GM12878 (cell line): ENCODE data around the gene GNAO1. TPM values are rescaled to one million over a fixed set of nuclear protein-coding genes. Genes with fewer than 3 reads are reported as not detected.

Experiments used
- ATAC-seq: fragments of 200-7000 bp; cut with Tn5 transposase; 3 replicates; pipeline ENCODE4 v1.9.1; 2020; ENCODE audit warnings: mild to moderate bottlenecking, moderate library complexity
- BruUV-seq: library from RNA; stranded (reverse); fragments of 400-500 nt; replicated peaks from 2 replicates; lab custom pipeline; 2021; lab: Mats Ljungman, UMichigan
- CTCF ChIA-PET: fragments of 300-600 bp; sonication (Branson Sonifier 250); formaldehyde crosslinking; extraction: SDS; loops from one replicate; lab custom pipeline; 2021; ENCODE audit warnings: inconsistent platforms; lab: Yijun Ruan, JAX
- POLR2A ChIA-PET: fragments of 350-600 bp; formaldehyde crosslinking; extraction: SDS; loops from one replicate; lab custom pipeline; 2021; ENCODE audit warnings: inconsistent platforms; lab: Charles Lee
- RAD21 ChIA-PET: fragments of 300-600 bp; sonication (Branson Sonifier 250); formaldehyde crosslinking; loops from one replicate; lab custom pipeline; 2023; ENCODE audit warnings: antibody characterized with exemption; ENCODE audit not compliant: unreplicated experiment; lab: Charles Lee
- SMC1A ChIA-PET: fragments of 300-600 bp; sonication (Branson Sonifier 250); formaldehyde crosslinking; loops from one replicate; lab custom pipeline; 2023; ENCODE audit not compliant: unreplicated experiment, uncharacterized antibody; lab: Charles Lee
- DNase-seq: peaks from one replicate; pipeline ENCODE4 v3.0.0-alpha.2; 2011; ENCODE audit warnings: low read depth, low spot score
- FAIRE-seq: peaks from 3 replicates; lab custom pipeline; 2011; peaks lifted over from hg19 to GRCh38; lab: Jason Lieb, UNC
- H2AFZ ChIP-seq: 2 replicates; pipeline ENCODE4 v1.6.0; 2011; ENCODE audit warnings: low read depth, low read length, control low read depth; ENCODE audit not compliant: control insufficient read depth
- H3K27ac ChIP-seq: 2 replicates; pipeline ENCODE4 v1.5.1; 2011; ENCODE audit warnings: control low read depth; ENCODE audit not compliant: control insufficient read depth, insufficient read depth
- H3K27me3 ChIP-seq, 2 experiments: replicated peaks in 1 of 2; 2 replicates each; pipeline versions ENCODE4 v1.6.0 to v1.6.1; 2011; ENCODE audit warnings: low read length in 1 of 2; ENCODE audit not compliant: control insufficient read depth in 2 of 2, insufficient read depth in 2 of 2
- H3K36me3 ChIP-seq, 2 experiments: 2 replicates each; pipeline ENCODE4 v1.5.1; 2011; ENCODE audit warnings: low read length in 1 of 2; ENCODE audit not compliant: control insufficient read depth in 2 of 2, insufficient read depth in 2 of 2
- H3K4me1 ChIP-seq: 2 replicates; pipeline ENCODE4 v1.6.1; 2011; ENCODE audit warnings: mild to moderate bottlenecking, low read length, moderate library complexity, mixed read lengths; ENCODE audit not compliant: control insufficient read depth, insufficient read depth
- H3K4me2 ChIP-seq: 2 replicates; pipeline ENCODE4 v1.6.0; 2011; ENCODE audit warnings: control low read depth; ENCODE audit not compliant: control insufficient read depth, insufficient read depth
- H3K4me3 ChIP-seq: fragments of 200-600 bp; sonication (generic); 2 replicates; pipeline ENCODE4 v1.5.1; 2016
- H3K79me2 ChIP-seq: 2 replicates; pipeline ENCODE4 v1.6.0; 2011; ENCODE audit warnings: low read length; ENCODE audit not compliant: control insufficient read depth, insufficient read depth
- H3K9ac ChIP-seq: 2 replicates; pipeline ENCODE4 v1.8.0; 2011; ENCODE audit warnings: low read length, control low read depth, mixed read lengths; ENCODE audit not compliant: control insufficient read depth, insufficient read depth
- H3K9me3 ChIP-seq: replicated peaks from 3 replicates; pipeline ENCODE4 v1.5.1; 2011; ENCODE audit warnings: mild to moderate bottlenecking, low read length; ENCODE audit not compliant: control insufficient read depth, insufficient read depth
- H4K20me1 ChIP-seq: 2 replicates; pipeline ENCODE4 v1.6.0; 2011; ENCODE audit not compliant: control insufficient read depth, insufficient read depth
- CHD4 ChIP-seq: fragments of 200-600 bp; sonication (generic); IDR thresholded peaks from 2 replicates; pipeline ENCODE4 v1.6.1; 2016; ENCODE audit warnings: mild to moderate bottlenecking
- ESRRA ChIP-seq: IDR thresholded peaks from 2 replicates; pipeline ENCODE4 v1.6.1; 2012; ENCODE audit warnings: mild to moderate bottlenecking, low read length, improper control_type of control experiment
- NBN ChIP-seq: fragments of 450-650 bp; IDR thresholded peaks from 2 replicates; pipeline ENCODE4 v1.6.1; 2016
- NR2C1 ChIP-seq: fragments of 450-650 bp; IDR thresholded peaks from 2 replicates; pipeline ENCODE4 v1.6.1; 2017; ENCODE audit warnings: antibody characterized with exemption, mild to moderate bottlenecking, moderate library complexity
- NR2C2 ChIP-seq: IDR thresholded peaks from 2 replicates; pipeline ENCODE4 v1.6.1; 2011; ENCODE audit warnings: borderline replicate concordance, low read depth; ENCODE audit not compliant: control insufficient read depth, insufficient read length
- SKIL ChIP-seq: fragments of 450-650 bp; IDR thresholded peaks from 2 replicates; pipeline ENCODE4 v1.6.1; 2017; ENCODE audit warnings: mild to moderate bottlenecking, low read depth, inconsistent platforms; ENCODE audit not compliant: poor library complexity, severe bottlenecking
- SREBF1 ChIP-seq: IDR thresholded peaks from 2 replicates; pipeline ENCODE4 v1.6.1; 2012; ENCODE audit warnings: mild to moderate bottlenecking, low read length
- STAT3 ChIP-seq: IDR thresholded peaks from 2 replicates; pipeline ENCODE4 v1.6.1; 2011; ENCODE audit warnings: low read depth, low read length, improper control_type of control experiment
- TCF7 ChIP-seq: IDR thresholded peaks from 2 replicates; pipeline ENCODE4 v1.6.1; 2014; ENCODE audit warnings: antibody characterized with exemption, borderline replicate concordance
- ZBTB11 ChIP-seq: fragments of 450-650 bp; formaldehyde crosslinking; IDR thresholded peaks from 2 replicates; pipeline ENCODE4 v1.5.0; 2022; ENCODE audit warnings: mild to moderate bottlenecking, missing genetic modification characterization
- WGBS: methylation state at CpG from one replicate; pipeline ENCODE4 v1.1.6; 2016; ENCODE audit warnings: low lambda C conversion rate; ENCODE audit not compliant: insufficient replicate concordance, insufficient coverage; ENCODE audit errors: missing lambda C conversion rate; 5-methylcytosine and 5-hydroxymethylcytosine counted together
- in situ Hi-C: fragments of 300-500 bp; cut with MboI; formaldehyde crosslinking; loops from 9 replicates; pipeline ENCODE4 v1.14.3; 2018; ENCODE audit warnings: mixed read lengths
- intact Hi-C: fragments of 100-400 bp; cut with micrococcal nuclease; formaldehyde crosslinking; loops from one replicate; pipeline ENCODE4 v1.14.2; 2022; ENCODE audit not compliant: unreplicated experiment
- polyA plus RNA-seq, 11 experiments: library from polyadenylated mRNA; depleted of rRNA in 4 of 11; unstranded in 6 of 11; stranded (reverse) in 5 of 11; fragments of >200 nt; fragmentation: Nextera tagmentation in 4 of 11; fragmentation: Illumina TruSeq in 1 of 11; extraction: Ambion mirVana in 4 of 11; extraction: Trizol in 1 of 11; gene quantifications; 1 replicate in 1 of 11; 2 replicates in 10 of 11; pipeline versions ENCODE4 v1.2.1 to v1.2.3, GENCODE V29; 2011 to 2016; ENCODE audit warnings: inconsistent platforms in 2 of 11, missing spikeins in 2 of 11, low read depth in 1 of 11
- total RNA-seq, 4 experiments: library from RNA; depleted of rRNA in 3 of 4; stranded (reverse); fragments of >200 nt in 3 of 4; fragmentation: Illumina TruSeq in 1 of 4; extraction: Trizol in 1 of 4; gene quantifications; 2 replicates each; pipeline versions ENCODE4 v1.2.1 to v1.2.3, GENCODE V29; 2013 to 2021

Gene GNAO1
- total and polyA plus RNA-seq, 10 of the 15 experiments (the other 5 are each of a cell fraction or from before 2014, with no cell fraction given), result 0.05 to 0.28 (median 0.14) TPM; not detected in 6

- no peak for TF ChIP-seq ZBTB11 (CRISPR knock-in tag)
- no peak for TF ChIP-seq NBN
- TF ChIP-seq NR2C2, result no peak
- TF ChIP-seq ESRRA, result no peak
- no peak for TF ChIP-seq SKIL
- TF ChIP-seq CHD4, result no peak
Observed at GRCh38 chr16:56328276-56329022, 137.2 kb downstream of the GNAO1 start (continued).

GRCh38 chr16:56329887-56330286, 138.6 kb downstream of the GNAO1 start:
- Histone ChIP-seq H3K36me3 (no peaks in the 10 kb centered on the region), H3K79me2 (no peaks in the 10 kb centered on the region), H3K27ac (no peak overlapping the region), H3K4me3 (no peak overlapping the region), H3K9me3 (no peaks in the 10 kb centered on the region), H3K9ac (no peak overlapping the region), H3K4me2 (no peak overlapping the region), H3K4me1 (no peaks in the 10 kb centered on the region), H3K27me3 (no peaks in the 10 kb centered on the region), H2AFZ (no peak overlapping the region), H4K20me1 (no peaks in the 10 kb centered on the region)
- intact Hi-C loops, result no loop called here
- ChIA-PET SMC1A (interaction anchor here (2.2 kb wide), 1 partner anchor 26 kb away, joined by 5 read pairs; no protein-coding TSS in a partner anchor), CTCF (no interaction called here), RAD21 (no interaction called here), POLR2A (no interaction called here)
- WGBS, result 59% methylated on average over 8 of the region's 9 CpGs
- DNase-seq (no peak), ATAC-seq (no peak), FAIRE-seq (no peak)
- TF ChIP-seq NR2C1, result no peak
- TF ChIP-seq SREBF1, result no peak
- TF ChIP-seq TCF7, result no peak
- no peak for TF ChIP-seq STAT3
- no TSS peak for BruUV-seq
- in situ Hi-C loops, result no loop called here
